GM20431 (cell line): Measurements from ENCODE around the gene BCHE.

Experiments
- in situ Hi-C: fragments of 300-500 bp; cut with MseI, MboI; formaldehyde crosslinking; loops from one replicate; pipeline ENCODE4 v1.15.0; 2020; ENCODE audit warnings: low sequenced_read_pairs; ENCODE audit not compliant: unreplicated experiment

The BCHE gene

DNA sequence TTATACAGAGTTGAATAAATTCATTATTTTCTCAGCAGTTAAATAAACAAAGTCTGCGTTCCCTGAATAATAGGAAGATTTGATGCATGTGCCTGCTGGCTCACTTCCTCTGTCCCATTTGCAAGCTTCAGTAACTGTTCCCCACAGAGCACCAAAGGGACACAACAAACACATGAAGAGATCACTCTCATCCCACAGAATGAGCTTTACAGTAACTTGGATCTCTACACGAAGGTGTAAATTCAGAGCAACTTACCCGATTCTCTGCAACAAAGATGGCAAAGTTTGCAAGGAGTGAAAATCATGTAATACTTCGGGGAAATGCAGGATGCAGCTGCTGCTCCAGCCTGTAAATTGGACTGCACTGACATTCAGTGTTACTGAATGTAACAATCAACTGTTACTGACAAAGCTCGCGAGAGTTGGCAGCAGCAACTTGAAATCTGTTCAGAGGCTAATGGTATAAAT is at the start of gene BCHE:
BCHE (minus strand) TSS at position 366 of the 468 bp plus-strand sequence. CDS start 6,390 bp downstream, outside the sequence.
- in situ Hi-C loops, result no loop called here

DNA sequence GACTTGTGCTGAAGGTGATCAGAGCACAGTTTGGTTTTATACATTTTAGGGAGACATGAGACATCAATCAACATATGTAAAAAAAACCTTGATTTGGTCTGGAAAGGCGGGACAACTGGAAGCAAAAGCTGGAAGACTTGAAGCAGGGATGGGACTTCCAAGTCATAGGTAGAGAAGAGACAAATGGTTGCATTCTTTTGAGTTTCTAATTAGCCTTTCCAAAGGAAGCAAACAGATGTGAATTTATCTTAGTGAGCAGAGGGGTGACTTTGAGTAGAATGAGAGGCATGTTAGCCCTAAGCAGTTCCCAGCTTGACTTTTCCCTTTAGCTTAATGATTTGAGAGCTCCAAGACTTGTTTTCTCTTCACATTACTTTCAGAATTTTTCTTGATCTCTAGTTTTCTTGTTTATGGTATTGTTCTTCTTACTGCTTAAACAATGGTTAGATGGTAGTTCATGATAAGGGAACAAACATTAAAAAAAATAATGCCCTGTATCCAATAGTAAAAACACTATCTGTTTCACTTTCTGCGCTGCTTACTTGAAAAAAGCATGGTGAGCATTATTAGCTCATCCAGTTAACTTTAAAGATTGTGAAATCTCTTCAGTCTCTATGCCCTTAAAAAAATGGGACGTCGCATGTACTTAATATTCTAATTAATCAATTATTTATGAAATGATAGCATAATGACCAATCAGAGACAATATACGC is 48.5 kb upstream of the BCHE start:
- in situ Hi-C loops, result no loop called here

DNA sequence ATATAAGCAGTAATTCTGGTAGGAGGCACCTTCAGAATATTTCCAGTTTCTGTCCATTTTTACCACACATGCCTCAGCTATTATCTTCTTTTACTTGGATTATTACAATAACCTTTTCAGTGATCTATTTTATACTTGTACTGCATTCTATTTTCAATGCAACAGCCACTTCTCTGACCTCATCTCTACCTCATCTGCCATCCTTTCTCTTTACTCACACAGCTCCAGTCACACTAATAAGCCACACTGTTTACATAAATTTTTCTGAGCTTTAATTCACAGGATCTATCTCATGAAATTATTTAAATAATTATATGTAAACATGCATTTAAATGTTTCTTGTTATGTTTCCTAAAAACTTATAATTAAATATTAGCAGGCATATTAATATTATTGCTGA is 47.3 kb upstream of the BCHE start:
- in situ Hi-C loops, result no loop called here

DNA sequence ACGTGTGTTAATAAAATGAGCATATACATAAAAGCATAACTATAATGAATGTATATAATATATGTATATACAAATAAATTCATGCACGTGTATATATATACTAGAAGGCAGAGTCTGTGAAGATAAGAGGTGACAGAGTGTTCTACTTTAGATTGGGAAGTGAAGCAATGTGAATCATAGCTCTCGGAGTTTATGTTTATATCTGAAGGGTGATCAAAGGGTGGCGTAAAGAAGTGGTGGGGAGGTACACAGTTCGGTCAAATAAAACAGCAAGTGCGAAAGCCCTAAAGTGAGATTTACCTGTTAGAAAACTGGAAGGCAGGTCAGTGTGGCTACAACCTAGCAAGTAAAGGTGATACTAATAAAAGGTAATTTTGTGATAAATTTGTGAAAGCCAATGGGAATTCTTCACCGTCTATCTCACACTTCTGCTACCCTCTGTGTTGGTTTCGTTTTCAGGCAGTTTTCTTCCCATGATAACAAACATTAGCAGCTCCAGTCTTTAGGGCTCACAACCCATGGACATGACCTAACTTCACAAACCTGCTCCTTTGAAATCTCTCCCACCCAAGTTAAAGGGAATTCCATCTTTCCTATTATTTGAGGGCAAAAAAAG is 46.7 kb upstream of the BCHE start:
- in situ Hi-C loops, result no loop called here

DNA sequence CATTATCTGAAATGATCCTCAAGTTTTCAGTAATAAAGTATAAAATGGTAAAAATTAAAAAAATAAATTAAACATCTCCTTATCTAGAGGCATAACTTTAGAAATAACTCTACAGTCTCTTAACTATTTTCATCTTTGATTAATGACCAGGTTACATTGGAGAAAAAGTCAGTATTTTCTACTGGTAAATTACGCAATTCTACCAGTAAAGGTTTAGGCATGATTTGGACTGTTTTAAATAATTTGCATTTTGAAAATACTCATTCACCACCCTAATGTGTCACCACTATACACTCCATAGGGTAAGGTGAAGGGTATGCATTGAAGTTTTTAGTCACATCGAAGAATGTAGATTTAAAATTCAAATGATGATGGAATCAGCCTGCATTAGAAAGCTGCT is 45.9 kb upstream of the BCHE start:
- in situ Hi-C loops, result no loop called here

DNA sequence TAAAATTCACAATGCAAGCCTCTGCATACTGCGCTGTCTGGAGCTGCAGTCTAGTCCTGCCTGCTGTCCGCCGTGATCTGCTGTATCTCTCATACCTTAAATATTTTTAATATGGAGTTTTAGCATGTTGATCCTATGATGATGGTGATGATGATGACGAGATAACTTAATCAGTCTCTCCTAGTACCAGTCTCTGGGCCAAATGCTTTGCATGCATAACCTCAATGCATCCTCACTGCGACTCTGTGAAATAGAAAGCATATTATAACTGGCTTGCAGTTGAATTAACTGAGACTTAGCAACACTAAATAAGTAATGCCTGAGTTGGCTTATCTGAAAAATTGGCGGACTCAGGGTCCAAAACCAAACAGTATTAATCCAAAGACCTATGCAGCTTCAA is 38.4 kb upstream of the BCHE start:
- in situ Hi-C loops, result no loop called here

DNA sequence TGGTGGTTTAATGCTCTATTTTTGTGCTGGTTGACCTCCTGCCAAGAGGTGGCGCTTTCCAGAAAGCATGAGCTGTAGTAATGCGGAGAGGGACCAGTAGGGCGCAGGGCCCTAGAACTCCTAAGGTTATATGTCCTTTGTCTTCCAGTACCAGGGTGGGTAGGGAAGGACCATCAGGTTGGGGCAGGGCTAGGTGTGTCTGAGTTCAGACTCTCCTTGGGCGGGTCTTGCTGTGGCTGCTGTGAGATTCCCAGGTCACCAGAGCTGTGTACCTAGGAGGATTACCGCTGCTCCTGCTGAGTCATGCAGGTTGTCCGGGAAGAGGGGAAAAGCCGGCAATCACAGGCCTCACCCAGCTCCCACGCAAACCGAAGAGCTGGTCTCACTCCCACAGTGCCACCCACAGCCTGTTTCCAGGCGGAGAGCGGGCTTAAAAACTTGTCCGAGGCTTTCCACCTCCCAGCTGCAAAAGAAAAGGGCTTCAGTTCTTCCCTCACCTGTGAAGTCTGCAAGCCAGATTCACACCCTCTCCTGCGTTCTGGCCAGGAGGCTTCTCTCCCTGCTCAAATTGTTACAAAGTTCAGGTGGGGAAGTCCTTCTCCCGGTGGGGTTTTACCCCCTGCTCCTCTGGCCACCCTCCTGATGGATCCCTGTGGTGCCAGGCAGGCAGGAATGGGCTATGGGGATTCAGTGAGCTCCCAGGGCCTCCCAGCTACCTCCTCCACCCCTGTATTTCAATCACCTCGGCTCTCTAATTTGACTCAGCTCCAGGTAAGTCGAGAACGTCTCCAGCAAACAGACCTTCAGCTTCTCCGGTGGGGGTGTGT is 37.7 kb upstream of the BCHE start:
- in situ Hi-C loops, result no loop called here

DNA sequence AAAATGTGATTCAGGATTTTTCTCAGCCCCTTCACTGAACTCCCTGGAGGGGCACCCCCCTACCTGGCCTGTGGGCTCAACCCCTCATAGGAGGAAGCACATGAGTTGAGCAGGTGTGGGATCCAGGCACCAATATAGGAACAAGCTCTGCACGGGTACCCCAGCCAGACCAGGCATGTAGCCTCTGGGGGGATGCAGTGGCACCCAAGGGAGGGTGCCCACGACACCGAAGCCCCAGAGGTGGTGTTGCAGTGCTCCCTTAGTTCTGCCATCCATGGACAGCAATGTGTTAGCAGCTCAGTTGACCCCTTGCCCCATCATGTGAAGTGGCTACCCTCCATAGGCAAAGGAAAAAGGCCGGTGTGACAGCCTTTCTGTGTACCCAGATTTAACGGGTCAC is 30.9 kb upstream of the BCHE start:
- in situ Hi-C loops, result no loop called here

DNA sequence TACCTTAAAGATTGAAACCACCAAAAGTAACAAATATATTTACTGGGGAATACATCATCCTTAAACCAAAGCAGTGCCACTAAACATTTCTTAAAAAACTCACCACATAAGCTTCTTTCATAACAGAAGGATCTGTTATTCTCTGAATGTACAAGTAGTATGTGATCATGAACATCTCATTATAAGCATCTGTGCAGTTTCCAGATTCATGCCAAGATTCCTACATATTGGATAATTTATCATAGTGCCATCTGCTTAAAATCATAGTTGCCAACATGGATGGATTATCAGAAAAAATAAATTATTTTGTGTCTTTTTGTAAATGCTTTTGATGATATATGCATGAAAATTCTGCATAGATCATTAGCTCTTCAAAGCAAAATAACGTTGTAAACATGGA is 21.8 kb upstream of the BCHE start:
- in situ Hi-C loops, result no loop called here

DNA sequence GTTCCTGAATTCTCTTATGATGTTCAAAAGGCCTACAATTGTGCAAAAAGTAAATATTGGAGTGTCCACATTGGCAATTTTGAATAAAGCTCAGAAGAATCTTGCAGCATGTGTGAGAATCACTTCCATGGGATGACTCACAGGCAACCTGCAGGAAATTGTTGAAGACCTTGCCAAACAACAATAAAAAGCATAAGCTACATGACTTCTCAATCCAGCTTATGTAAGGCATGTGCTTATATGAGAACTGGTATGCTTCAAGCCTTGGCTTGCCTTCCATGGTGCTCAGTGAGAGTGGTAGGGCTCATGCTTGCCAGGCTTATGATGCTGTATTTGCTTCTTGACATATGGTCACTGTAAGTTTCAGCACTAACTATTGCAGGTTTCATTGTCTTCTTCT is 18.4 kb upstream of the BCHE start:
- in situ Hi-C loops, result no loop called here

DNA sequence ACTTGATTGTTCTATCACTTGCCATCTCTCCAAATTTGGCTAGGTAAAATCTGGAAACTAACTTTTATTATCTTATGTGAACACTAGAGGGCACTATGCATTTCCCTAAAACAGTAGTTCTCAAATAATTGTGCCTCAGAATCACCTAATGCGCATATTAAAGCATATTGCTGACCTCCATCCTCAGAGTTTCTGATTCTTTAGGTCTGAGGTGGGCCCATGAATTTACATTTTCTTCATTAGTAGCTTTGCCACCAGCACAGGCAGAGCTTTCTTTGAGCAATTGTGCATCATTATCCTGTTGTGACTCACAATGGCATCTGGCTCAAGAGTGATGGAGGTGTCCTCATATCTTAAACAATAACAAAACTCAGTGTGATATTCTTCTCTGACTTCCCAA is 17.5 kb upstream of the BCHE start:
- in situ Hi-C loops, result no loop called here

DNA sequence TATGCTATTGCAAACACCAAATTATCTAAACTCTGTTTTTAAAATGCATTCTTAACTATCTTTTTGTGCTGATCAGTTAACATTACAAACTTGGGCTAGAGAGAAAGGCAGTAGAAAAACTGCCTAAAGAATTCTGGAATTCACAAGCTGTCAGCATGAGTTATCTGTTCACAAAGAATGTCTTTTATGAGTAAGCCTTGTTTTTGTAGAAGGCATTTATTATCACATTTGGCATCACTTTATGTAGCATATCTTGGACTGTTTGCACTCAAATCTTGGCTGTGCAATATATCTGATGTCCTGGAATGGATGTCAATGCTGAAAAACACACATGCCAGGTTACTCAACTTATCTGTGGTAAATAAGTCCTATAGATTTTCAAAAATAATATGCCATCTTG is 15.5 kb upstream of the BCHE start:
- in situ Hi-C loops, result no loop called here

DNA sequence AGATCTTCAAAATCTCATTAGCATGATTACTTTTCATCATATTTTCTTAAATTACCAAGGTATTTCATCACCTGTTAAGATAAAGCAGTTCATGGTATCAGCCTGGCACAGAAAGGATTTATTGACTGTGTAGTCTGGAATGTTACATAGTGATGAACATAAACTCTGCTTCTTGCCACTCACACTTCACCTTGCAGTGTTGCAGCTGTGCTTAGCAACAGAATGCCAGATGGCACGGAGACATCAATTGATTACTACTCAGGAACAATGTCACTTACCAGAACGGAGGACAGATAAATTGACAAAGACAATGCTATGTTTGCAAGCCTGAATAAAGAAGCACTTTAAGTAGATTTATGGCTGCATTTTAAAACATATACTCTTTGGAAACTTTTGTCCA is 15.0 kb upstream of the BCHE start:
- in situ Hi-C loops, result no loop called here

DNA sequence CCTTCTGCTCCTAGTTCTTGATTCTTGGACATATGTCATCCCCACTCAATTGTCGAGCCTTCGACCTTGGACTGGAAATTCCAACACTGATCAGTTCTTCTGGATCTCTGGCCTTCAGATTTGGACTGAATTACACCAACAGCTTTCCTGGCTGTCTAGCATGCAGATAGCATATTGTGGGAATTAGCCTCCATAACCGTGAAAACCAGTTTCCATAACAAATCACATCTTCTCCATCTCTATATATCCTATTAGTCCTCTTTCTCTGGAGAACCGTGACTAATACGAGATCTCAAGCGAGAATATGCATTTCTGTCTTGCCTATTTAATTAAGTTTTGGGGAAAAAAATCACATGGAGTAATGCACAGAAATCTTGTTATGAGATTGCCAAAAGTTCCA is 8.8 kb upstream of the BCHE start:
- in situ Hi-C loops, result no loop called here

DNA sequence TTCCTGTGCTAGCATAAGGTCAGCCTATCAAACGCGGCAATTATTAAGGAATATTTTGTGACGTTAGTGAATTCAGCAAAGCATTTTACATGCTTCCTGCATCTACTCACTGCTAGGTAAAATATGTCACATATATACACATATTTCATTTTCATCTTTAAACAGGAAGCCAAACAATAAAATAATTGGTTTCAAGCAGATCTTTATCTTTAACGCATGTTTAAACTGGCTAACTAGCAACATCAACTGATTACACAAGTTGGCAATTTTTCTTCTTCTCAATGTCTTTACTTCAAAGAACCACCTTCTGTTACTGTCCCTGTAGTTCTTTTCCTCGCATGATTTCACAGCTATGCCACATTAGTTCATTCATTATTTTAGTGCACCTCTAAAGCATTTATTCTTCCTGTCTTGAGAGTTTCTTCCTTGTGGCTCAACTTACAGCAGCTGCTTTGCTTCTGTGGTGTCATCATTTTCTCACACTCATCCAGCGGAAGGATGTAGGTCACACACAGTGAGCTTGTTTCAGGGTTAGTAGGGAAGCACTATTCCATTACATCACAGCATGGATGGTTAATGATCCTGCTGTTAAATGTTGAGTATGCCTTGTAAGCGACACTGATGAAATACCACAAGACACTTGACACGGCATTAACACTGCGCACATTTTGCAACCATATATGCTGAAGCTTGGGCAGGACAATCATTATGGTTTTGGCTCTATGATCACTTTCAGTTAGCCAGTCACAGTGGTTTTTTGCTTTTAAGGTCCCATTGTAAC is 2.3 kb upstream of the BCHE start:
- in situ Hi-C loops, result no loop called here

DNA sequence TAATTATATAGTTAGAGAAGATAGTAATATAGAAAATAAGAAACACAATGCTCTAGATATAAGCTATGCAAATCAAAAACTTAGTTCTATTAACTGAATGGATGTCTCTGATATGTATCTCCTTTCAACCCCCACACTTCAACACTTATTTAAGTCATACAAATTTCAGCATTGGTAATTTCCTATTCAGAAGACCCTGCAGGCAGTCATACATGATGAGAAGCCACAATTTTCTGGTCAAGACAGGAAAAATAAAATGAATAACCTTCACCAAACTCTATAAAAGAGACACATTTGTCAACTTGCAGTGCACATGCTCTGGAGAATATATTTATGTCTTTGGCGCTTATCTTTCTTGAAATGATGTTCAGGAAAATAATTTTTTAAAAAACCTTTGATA is 578 bp upstream of the BCHE start:
- in situ Hi-C loops, result no loop called here

DNA sequence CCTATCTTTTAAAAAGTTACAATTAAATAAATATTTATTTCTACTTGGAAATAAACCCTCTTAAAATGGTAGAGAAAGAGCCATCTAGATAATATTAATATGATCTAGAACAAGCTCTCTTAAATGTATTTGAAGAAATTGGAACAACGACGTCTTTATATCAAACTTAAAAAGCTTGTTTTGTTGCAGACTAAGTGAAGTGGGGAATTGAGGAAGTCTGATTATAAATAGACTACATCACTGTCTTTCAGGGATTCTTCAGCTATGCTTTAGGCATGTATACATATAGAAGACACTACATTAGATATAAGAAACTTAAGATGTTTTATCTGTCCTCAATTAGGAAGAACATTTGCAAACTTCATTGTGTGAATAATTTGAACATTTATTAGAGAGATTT is 1.8 kb downstream of the BCHE start:
- in situ Hi-C loops, result no loop called here

DNA sequence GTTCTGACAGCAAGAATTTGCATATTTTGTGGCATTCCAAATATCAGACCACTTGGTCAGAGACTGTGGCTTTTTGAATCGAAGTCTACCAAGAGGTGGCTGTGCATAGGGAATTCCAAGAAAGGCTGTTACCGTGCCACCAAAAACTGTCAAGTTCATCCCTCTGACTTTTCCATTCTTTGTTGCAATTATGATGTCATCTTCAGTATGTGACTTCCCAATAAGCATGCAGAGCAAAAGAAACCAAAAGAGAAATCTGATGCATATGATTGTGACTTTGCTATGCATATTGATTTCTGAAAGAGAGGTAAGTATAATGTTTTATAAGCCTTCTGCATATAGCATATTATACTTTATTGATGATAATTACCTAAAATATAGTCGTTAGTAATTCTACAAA is 6.5 kb downstream of the BCHE start:
- in situ Hi-C loops, result no loop called here

DNA sequence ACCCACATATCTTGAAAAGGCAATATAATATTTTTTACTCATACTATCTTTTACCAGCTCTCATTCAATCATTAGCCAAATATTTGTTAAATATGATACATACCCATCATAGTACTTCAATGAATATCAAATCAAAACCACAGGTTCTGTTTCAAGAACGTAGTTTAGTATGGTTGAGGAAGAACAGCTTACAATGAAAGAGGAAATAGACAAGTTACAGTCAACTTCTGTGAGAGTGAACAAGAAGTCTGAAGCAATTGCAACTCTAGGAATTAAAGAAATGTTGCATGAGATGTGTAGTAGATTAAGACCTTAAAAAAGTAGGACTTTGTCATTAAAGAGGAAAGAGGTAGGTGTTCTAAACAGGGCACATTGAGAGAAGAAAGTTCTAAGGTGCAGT is 9.3 kb downstream of the BCHE start:
- in situ Hi-C loops, result no loop called here

DNA sequence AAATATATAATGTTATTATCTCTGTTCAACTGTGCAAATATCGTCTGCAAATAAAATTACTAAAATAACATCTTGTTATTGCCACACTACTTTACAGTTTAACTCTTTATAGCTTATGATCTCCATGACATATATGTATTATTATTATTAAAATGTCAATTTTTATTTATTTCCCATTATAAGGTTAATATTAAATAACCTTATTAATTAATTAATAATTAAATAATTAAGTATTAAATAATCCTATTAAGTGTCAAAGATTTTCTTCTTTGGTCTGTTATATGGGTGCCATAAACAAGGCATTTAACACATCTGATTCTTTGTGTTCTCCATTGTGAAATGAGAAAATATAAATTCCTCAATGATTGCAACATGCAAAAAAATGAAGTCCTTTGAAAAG is 10.0 kb downstream of the BCHE start:
- in situ Hi-C loops, result no loop called here
